Trophoblast cell (in vitro differentiated cells and primary cell): ENCODE results near the gene MOGAT2.

Experiments
- DNase-seq, 2 donors: peaks; one replicate each; pipeline ENCODE4 v3.0.0-alpha.2; 2016
- H2AFZ ChIP-seq: 2 replicates; pipeline ENCODE4 v1.6.1; 2013; ENCODE audit warnings: low read length, moderate library complexity, mild to moderate bottlenecking; ENCODE audit not compliant: insufficient read depth, poor library complexity
- H2AK5ac ChIP-seq: 2 replicates; pipeline ENCODE4 v1.6.1; 2013; ENCODE audit warnings: mild to moderate bottlenecking, low read length
- H2BK120ac ChIP-seq: 2 replicates; pipeline ENCODE4 v1.6.1; 2013; ENCODE audit warnings: low read length, mild to moderate bottlenecking, moderate library complexity; ENCODE audit not compliant: insufficient read depth, poor library complexity
- H2BK12ac ChIP-seq: 2 replicates; pipeline ENCODE4 v1.6.1; 2013; ENCODE audit warnings: mild to moderate bottlenecking, low read length, moderate library complexity
- H2BK5ac ChIP-seq: 2 replicates; pipeline ENCODE4 v1.6.1; 2013; ENCODE audit warnings: low read length, low read depth, moderate library complexity, mild to moderate bottlenecking; ENCODE audit not compliant: poor library complexity
- H3K14ac ChIP-seq: 2 replicates; pipeline ENCODE4 v1.6.1; 2013; ENCODE audit warnings: mild to moderate bottlenecking, low read length
- H3K18ac ChIP-seq: 2 replicates; pipeline ENCODE4 v1.6.1; 2013; ENCODE audit warnings: mild to moderate bottlenecking, low read length
- H3K23ac ChIP-seq: 2 replicates; pipeline ENCODE4 v1.6.1; 2013; ENCODE audit warnings: low read length
- H3K27ac ChIP-seq: 2 replicates; pipeline ENCODE4 v1.5.1; 2013; ENCODE audit warnings: low read depth, mild to moderate bottlenecking, inconsistent platforms, low read length, moderate library complexity
- H3K27me3 ChIP-seq: 2 replicates; pipeline ENCODE4 v1.6.1; 2013; ENCODE audit warnings: inconsistent platforms, mild to moderate bottlenecking, low read length, moderate library complexity; ENCODE audit not compliant: insufficient read depth
- H3K36me3 ChIP-seq, 2 experiments: 1 replicate in 1 of 2; 2 replicates in 1 of 2; pipeline ENCODE4 v1.6.1; 2013; ENCODE audit warnings: low read length in 2 of 2, mild to moderate bottlenecking in 2 of 2, moderate library complexity in 1 of 2; ENCODE audit not compliant: insufficient read depth in 2 of 2, control insufficient read depth in 1 of 2
- H3K4ac ChIP-seq: 2 replicates; pipeline ENCODE4 v1.6.1; 2013; ENCODE audit warnings: low read depth, mild to moderate bottlenecking, low read length, moderate library complexity
- H3K4me1 ChIP-seq, 2 experiments: 1 replicate in 1 of 2; 2 replicates in 1 of 2; pipeline ENCODE4 v1.6.1; 2013; ENCODE audit warnings: low read length in 2 of 2, mild to moderate bottlenecking in 2 of 2, moderate library complexity in 1 of 2; ENCODE audit not compliant: insufficient read depth in 2 of 2, control insufficient read depth in 1 of 2
- H3K4me2 ChIP-seq: 2 replicates; pipeline ENCODE4 v1.6.1; 2013; ENCODE audit warnings: inconsistent platforms, mild to moderate bottlenecking, low read length, moderate library complexity
- H3K4me3 ChIP-seq: 2 replicates; pipeline ENCODE4 v1.5.1; 2013; ENCODE audit warnings: mild to moderate bottlenecking, low read depth, low read length, inconsistent platforms
- H3K79me1 ChIP-seq: one replicate; pipeline ENCODE4 v1.6.1; 2013; ENCODE audit warnings: low read length
- H3K79me2 ChIP-seq: 2 replicates; pipeline ENCODE4 v1.6.1; 2013; ENCODE audit warnings: low read length, mild to moderate bottlenecking; ENCODE audit not compliant: control insufficient read depth, insufficient read depth, poor library complexity
- H3K9ac ChIP-seq: 2 replicates; pipeline ENCODE4 v1.6.1; 2013; ENCODE audit warnings: mild to moderate bottlenecking, low read length
- H3K9me3 ChIP-seq: 2 replicates; pipeline ENCODE4 v1.6.1; 2013; ENCODE audit warnings: low read depth, mild to moderate bottlenecking, control low read depth, inconsistent platforms, low read length; ENCODE audit not compliant: insufficient read depth
- H4K12ac ChIP-seq: 2 replicates; pipeline ENCODE4 v1.6.1; 2013; ENCODE audit warnings: low read depth, mild to moderate bottlenecking, low read length, moderate library complexity
- H4K8ac ChIP-seq: 2 replicates; pipeline ENCODE4 v1.6.1; 2013; ENCODE audit warnings: low read depth, mild to moderate bottlenecking, low read length, moderate library complexity
- H4K91ac ChIP-seq: one replicate; pipeline ENCODE4 v1.6.1; 2013; ENCODE audit warnings: low read depth, mild to moderate bottlenecking, low read length, moderate library complexity
- WGBS: extraction: QIAGEN DNeasy Blood & Tissue Kit; methylation state at CpG from one replicate; pipeline ENCODE4 v1.1.7; 2013; ENCODE audit warnings: missing lambda C conversion rate; ENCODE audit not compliant: insufficient read length, insufficient coverage; ENCODE audit errors: extremely low coverage; 5-methylcytosine and 5-hydroxymethylcytosine counted together

The MOGAT2 gene

GRCh38 chr11:75778962-75779361, 61.3 kb downstream of the MOGAT2 start:
- H4K12ac ChIP-seq: no peak overlapping the region
- peaks cover 0 to 2% of the 10 kb centered on the region in 2 experiments for H3K4me1 ChIP-seq
- H3K4me2 ChIP-seq: no peak overlapping the region
- H2BK12ac ChIP-seq: no peak overlapping the region
- H3K27ac ChIP-seq: no peak overlapping the region
- DNase-seq: no peak
- H3K23ac ChIP-seq: no peak overlapping the region
- no peak overlapping the region for H3K18ac ChIP-seq
- H2AFZ ChIP-seq: no peak overlapping the region
- H3K27me3 ChIP-seq: no peaks in the 10 kb centered on the region
- no peak overlapping the region for H4K91ac ChIP-seq
- H3K9ac ChIP-seq: no peak overlapping the region
- whole genome bisulfite sequencing: no CpG with 5 or more reads among the region's 5 CpGs
- H2AK5ac ChIP-seq: no peak overlapping the region
- no peaks in the 10 kb centered on the region for H3K36me3 ChIP-seq
- H4K8ac ChIP-seq: no peak overlapping the region
- H3K14ac ChIP-seq: no peak overlapping the region
- H3K4ac ChIP-seq: no peak overlapping the region
- no peaks in the 10 kb centered on the region for H3K79me2 ChIP-seq
- H2BK5ac ChIP-seq: no peak overlapping the region
- H2BK120ac ChIP-seq: no peak overlapping the region
- H3K4me3 ChIP-seq: no peak overlapping the region
- H3K9me3 ChIP-seq: no peaks in the 10 kb centered on the region
- no peaks in the 10 kb centered on the region for H3K79me1 ChIP-seq

GRCh38 chr11:75779960-75780359, 62.3 kb downstream of the MOGAT2 start:
- Histone ChIP-seq H3K27me3 (no peaks in the 10 kb centered on the region), H3K27ac (no peak overlapping the region), H3K18ac (no peak overlapping the region), H3K23ac (no peak overlapping the region), H2AFZ (no peak overlapping the region), H4K12ac (no peak overlapping the region), H4K8ac (no peak overlapping the region), H2BK120ac (no peak overlapping the region), H3K4me3 (no peak overlapping the region), H2BK12ac (no peak overlapping the region), H3K4me2 (no peak overlapping the region), H2AK5ac (no peak overlapping the region), H3K79me1 (no peaks in the 10 kb centered on the region), H4K91ac (no peak overlapping the region), H3K4me1 (peaks cover 0 to 2% of the 10 kb centered on the region in 2 experiments), H3K9ac (no peak overlapping the region), H3K36me3 (no peaks in the 10 kb centered on the region), H3K9me3 (no peaks in the 10 kb centered on the region), H3K79me2 (no peaks in the 10 kb centered on the region), H3K4ac (no peak overlapping the region), H3K14ac (no peak overlapping the region), H2BK5ac (no peak overlapping the region)
- WGBS: no CpG with 5 or more reads among the region's 2 CpGs
- DNase-seq: no peak

DNA sequence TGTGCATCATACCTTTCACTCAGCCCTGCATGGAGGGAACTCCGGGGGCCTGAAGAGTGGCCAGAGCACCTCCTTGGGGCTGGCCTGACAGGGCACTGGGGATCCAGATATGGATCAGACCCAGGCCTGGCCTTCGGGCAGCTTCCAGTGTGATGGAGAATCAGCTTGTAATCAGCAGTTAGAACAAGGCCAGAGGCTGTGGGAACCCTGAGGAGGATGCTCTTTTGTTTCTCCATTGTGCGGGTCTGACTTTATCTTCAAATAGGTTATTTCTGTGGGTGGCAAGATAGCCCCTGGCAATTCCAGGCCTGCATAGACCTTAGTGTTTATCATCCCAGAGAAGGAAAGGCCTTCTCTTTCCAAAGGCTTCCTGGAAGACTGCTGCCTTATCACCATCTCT, 63.2 kb downstream of the MOGAT2 start:
- Histone ChIP-seq H4K12ac (no peak overlapping the region), H3K9me3 (no peaks in the 10 kb centered on the region), H4K8ac (no peak overlapping the region), H2BK12ac (no peak overlapping the region), H3K18ac (no peak overlapping the region), H2BK120ac (no peak overlapping the region), H3K4ac (no peak overlapping the region), H3K9ac (no peak overlapping the region), H3K27me3 (no peaks in the 10 kb centered on the region), H2BK5ac (no peak overlapping the region), H2AK5ac (no peak overlapping the region), H3K23ac (no peak overlapping the region), H4K91ac (no peak overlapping the region), H3K4me3 (no peak overlapping the region), H3K36me3 (no peaks in the 10 kb centered on the region), H3K4me1 (peaks cover 0 to 2% of the 10 kb centered on the region in 2 experiments), H3K4me2 (no peak overlapping the region), H3K79me1 (no peaks in the 10 kb centered on the region), H3K27ac (no peak overlapping the region), H2AFZ (no peak overlapping the region), H3K14ac (no peak overlapping the region), H3K79me2 (no peaks in the 10 kb centered on the region)
- no CpG with 5 or more reads among the region's 3 CpGs for WGBS
- DNase-seq: peak; percentile 47 to 64

- no peak overlapping the region for H3K23ac ChIP-seq
- no peak overlapping the region for H3K9ac ChIP-seq
- H3K36me3 ChIP-seq: no peaks in the 10 kb centered on the region
- H3K79me1 ChIP-seq: no peaks in the 10 kb centered on the region
- H4K91ac ChIP-seq: no peak overlapping the region
- no peak overlapping the region for H2BK5ac ChIP-seq
- no peak overlapping the region for H3K4ac ChIP-seq
- H3K14ac ChIP-seq: no peak overlapping the region
- no peak for DNase-seq
- H3K18ac ChIP-seq: no peak overlapping the region
- WGBS: no CpG with 5 or more reads among the region's 7 CpGs
- no peak overlapping the region for H3K4me3 ChIP-seq
- no peak overlapping the region for H2BK120ac ChIP-seq
- no peak overlapping the region for H2AFZ ChIP-seq
- H4K8ac ChIP-seq: no peak overlapping the region
- no peaks in the 10 kb centered on the region for H3K9me3 ChIP-seq
- H3K27ac ChIP-seq: no peak overlapping the region
- H3K27me3 ChIP-seq: no peaks in the 10 kb centered on the region
- H2BK12ac ChIP-seq: no peak overlapping the region
- H3K4me2 ChIP-seq: no peak overlapping the region
- no peak overlapping the region for H4K12ac ChIP-seq
- no peak overlapping the region for H2AK5ac ChIP-seq
- peaks cover 0 to 2% of the 10 kb centered on the region in 2 experiments for H3K4me1 ChIP-seq
- no peaks in the 10 kb centered on the region for H3K79me2 ChIP-seq
Observed at GRCh38 chr11:75781296-75781695, 63.7 kb downstream of the MOGAT2 start.
